GM19328 (cell line): Measurements from ENCODE around the gene MLXIPL.
A peak's percentile ranks its signal among the peaks of the same experiment; 100 is the strongest.
"Not testable (repeated sequence)": the region's sequence is repeated elsewhere in the genome, so short reads cannot be mapped to it uniquely, and the experiment has no call there.

Experiments used
- ATAC-seq: cut with Tn5 transposase; IDR thresholded peaks from one replicate; pipeline ENCODE4 v1.9.1; 2021; ENCODE audit warnings: mild to moderate bottlenecking, moderate library complexity; ENCODE audit not compliant: unreplicated experiment

MLXIPL gene

GRCh38 chr7:73582664-73583202 is 41.6 kb downstream of the MLXIPL start:
- ATAC-seq = no peak

DNA sequence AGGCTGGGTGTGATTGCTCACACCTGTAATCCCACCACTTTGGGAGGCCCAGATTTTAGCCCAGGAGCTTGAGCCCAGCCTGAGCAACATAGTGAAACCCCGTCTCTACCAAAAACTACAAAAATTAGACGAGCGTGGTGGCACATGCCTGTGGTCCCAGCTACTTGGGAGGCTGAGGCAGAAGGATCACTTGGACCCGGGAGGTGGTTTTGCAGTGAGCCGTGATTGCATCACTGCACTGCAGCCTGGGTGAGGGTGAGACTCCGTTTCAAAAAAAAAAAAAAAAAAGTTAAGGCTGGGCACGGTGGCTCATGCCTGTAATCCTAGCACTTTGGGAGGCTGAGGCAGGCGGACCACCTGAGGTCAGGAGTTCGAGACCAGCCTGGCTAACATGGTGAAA is 43.3 kb downstream of the MLXIPL start:
- ATAC-seq = not testable (repeated sequence)

DNA sequence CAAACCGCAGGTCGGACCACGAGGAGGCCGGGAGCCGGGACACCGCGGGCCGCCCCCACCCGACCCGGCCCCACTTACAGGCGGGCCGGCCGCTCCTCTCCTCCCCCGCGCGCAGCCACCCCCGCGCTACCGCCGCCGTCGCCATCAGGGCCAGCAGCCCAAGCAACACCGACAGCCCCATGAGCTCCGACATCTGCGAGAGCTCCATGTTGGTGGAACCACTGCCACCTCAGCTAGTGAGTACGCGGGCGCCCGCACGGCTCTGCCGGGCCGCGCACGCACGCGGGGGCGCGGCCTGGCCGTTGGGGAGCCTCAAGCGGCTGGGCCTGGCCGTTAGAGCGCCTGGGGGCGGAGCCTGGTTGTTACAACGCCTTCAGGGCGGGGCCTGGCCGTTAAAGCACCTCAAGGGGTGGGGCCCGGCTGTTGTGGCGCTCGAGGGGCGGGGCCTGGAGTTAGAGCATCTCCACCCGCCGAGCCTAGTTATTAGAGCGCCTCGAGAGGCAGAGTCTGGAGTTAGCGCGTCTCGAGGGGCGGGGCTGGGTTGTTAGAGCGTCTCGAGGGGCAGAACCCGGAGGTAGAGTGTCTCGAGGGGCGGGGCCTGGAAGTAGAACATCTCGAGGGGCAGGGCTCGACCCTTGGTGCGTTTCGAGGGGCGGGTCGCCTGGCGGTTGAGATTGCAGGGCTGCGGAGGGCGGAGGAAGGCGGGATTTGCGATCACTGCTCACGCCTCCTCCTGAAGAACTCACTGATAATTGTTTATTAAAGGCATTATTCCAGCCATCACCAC is 45.8 kb downstream of the MLXIPL start, which contains the start of gene TBL2:
Gene TBL2 (minus strand): TSS at position 238 of the 787 bp plus-strand sequence. CDS start 30 bp downstream, at position 208.
- ATAC-seq = peak; percentile 87

DNA sequence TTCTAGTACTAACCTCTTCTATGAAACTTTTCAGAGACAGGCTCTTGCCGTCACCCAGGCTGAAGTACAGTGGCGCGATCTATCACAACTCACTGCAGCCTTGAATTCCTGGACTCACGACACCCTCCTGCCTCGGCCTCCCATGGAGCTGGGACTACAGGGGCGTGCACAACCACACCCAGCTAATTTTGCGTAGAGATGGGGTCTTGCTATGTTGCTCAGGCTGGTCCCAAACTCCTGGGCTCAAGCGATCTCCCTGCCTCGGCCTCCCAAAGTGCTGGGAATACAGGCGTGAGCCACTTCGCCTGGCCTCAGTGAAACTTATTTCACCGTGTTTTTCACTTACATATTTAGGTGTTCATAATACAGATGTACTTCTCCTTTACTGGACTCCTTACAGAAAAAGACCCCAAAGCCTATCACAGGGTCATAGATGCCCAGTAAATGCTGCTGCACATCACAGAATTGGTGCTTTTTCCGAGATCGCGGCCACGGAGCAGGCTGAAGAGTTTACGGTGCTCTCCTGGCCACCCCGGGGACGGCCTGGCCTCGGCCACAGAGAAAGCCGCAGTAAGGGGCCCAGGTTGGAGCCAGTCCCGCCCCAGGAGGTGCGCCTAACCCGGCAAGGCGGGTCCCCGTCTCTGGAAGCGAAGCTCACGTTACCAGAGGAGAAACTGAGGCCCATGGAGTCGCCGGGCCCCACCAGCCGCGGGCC is 46.5 kb downstream of the MLXIPL start:
- peak; percentile 2 for ATAC-seq

DNA sequence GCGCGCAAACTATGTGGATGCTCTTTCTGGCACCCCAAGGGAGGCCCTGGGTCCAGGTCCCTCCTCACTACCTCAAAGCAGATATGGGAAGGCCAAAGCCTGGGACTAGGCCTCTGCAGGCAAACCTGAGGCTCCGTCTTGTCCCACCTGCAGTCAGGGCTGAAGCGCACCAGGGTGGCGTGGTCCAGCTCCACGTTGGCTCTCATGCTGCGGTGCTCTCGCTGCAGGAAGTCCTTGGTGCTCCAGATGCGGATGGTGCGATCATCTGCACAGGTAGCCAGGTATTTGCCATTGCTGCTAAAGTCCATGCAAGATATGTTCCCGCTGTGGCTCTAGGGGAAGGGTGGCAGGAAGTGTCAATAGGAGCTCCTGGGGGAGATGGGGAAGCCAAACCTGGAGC is 50.5 kb downstream of the MLXIPL start:
- ATAC-seq = no peak

GRCh38 chr7:73573276-73573675 is 51.0 kb downstream of the MLXIPL start:
- ATAC-seq = no peak

DNA sequence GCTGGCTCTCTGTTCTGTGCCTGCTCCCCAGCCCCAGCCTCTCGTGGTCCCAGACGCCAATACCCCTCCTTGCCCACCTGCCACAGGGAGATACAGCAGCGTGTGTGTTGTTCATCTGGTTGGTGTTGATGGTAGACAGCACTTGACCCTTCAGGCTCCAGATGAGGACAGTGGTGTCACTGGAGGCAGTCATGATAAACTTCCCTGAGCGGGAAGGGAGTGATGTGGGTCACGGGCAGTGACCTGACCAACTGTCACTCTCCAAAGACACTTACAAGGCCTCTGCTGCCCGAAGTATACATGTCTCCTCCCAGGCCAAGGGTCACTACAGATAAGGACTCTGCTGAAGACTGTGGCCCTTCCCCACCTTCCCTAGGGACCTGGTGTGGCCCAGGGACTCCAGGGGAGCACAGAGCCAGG is 51.5 kb downstream of the MLXIPL start:
- no peak for ATAC-seq

DNA sequence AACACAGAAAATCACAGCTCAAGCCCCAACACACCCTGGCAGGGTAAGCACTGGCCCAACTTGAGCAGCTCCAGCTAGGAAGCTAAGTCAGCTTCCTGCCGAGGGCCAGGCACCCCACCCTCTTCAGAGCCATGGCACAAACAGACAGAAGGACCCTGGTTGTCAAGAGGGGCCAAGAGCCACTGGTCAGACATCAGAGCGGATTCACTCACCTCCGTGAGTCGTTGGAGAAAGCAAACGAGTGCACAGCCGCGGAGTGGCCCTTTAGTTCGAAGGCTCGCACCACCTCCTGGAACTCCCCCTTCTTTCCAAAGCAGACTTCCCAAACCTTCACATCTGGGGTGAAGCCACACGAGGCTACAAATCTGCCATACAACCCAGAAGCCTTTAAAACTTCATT is 53.3 kb downstream of the MLXIPL start:
- no peak for ATAC-seq

DNA sequence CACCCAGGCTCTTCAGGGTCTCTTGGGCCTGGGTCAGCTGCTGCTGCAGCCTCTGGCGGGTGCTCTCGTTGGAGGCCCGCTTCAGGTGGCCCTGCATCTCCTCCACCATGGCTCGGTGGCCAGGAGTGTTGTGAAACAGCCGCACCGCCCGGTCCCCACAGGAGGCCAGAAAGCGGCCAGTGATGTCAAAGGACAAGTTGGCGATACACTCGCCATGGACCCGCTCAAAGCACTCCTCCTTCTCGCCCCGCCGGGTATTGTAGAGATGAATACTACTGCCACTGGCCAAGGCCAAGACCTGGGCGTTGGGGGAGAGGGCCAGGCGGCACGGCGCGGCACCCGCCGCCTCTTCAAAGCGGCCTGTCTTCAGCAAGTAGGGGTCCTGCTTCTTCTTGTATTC is 53.8 kb downstream of the MLXIPL start:
- no peak for ATAC-seq

DNA sequence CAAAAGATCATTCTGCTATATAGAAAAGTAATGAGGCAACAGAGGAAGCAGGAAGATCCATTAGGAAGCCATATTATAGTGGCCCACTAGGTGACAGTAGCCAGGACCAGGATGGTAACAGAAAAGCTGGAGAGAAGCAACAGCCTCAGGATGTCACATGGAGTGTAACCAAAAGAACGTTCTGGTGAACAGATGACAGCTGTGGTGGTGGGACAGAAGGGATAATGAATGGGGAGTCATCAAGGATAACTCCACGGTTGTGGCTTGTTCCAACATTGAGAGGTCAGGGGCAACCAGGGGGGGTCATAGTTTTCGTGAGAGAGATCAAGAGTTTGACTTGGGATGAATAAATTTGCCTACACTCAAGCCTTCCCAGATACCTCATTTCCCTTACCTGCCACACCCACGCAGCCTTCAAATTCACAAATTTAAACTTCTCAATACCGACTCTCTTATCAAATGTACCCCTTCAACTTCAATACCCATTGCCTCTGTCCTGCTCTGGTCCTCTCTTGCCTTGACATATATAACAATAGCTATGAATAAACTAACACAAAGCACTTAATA is 55.2 kb downstream of the MLXIPL start:
- ATAC-seq = no peak

- ATAC-seq = no peak
Observed at GRCh38 chr7:73567846-73568685, 56.3 kb downstream of the MLXIPL start.

DNA sequence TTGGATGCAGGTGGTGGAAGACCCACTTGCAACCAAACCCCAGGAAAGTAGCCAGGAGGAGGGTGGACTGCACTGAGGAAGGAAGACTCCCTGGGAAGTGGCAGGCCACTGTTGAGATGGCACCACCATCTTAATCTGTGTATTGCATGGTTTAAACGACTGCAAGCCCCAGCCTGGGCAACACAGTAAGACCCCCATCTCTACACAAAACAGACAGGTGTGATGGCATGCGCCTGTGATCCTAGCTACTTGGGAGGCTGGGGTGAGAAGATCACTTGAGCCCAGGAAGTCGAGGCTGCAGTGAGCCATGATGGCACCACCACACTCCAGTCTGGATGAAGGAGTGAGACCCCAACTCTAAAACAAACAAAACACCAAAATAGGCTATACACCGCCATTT is 57.2 kb downstream of the MLXIPL start:
- no peak for ATAC-seq

DNA sequence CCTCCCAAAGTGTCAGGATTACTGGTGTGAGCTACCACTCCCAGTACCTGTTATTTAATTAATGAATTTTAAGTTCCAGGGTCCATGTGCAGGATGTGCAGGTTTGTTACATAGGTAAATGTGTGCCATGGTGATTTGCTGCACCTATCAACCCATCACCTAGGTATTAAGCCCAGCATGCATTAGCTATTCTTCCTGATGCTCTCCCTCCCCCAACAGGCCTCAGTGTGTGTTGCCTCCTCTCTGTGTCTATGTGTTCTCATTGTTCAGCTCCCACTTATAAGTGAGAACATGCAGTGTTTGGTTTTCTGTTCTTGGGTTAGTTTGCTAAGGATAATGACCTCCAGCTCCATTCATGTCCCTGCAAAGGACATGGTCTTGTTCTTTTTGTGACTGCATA is 57.9 kb downstream of the MLXIPL start:
- ATAC-seq = not testable (repeated sequence)

GRCh38 chr7:73565675-73566340 is 58.5 kb downstream of the MLXIPL start:
- ATAC-seq = no peak

GRCh38 chr7:73560109-73560835 is 64.0 kb downstream of the MLXIPL start:
- ATAC-seq = no peak

DNA sequence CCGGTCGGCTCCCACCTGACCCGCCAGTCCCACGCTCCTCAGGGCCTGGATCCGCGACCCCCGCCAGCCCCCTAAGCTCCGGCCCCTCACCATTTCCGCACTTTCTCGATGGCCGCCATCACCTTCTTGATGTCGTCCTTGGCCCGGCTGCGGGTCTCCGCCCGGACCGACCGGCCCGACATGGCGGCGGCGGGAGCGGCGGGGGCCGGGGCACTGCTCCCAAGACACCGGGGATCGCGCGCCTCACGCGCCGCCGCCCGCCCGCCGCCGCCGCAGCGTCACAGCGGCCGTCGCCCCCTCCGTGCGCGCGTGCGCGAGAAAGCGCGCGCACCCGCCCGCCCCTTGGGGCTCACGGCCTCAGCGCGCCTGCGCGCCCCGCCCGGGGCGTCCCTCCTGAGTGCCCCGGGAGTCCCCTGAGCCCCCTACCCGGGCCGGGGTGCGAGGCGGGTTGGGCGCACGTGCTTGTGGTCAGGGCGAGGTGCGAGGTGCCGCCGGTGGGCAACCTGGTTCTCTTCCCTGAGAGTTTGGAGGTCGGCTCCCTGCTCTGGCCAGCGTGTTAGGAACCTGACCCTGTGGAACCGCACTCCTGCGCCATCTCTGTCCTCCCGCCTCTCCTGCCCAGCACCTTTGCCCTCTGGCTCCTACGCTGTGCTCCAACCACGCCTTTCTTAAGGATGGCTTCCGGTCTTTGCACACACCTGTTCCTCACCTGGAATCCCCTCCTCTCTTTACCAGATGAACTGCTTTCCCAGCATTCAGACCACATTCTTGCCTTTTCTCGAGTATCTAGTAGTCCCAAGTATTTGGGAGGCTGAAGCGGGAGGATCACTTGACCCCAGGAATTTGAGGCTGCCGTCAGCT is 66.7 kb downstream of the MLXIPL start, which contains the start of gene BCL7B:
Gene BCL7B (minus strand): TSS at position 294 of the 861 bp plus-strand sequence. CDS start 112 bp downstream, at position 182.
- peak; percentile 39 for ATAC-seq

DNA sequence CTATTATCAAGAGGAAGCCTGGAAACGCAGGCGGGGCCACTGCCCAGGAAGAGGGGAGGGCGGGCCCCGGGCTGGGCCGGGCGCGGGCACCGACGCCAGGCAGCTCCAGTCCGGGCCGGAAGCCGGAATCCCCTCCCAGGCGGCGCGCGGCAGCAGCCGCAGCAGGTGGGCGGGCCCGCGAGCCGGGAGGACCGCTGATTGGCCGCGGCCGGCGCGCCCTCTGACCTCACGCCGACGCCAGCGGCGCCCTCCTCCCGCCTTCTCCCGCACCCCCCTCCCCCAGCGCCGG is 67.3 kb downstream of the MLXIPL start:
- ATAC-seq = peak; percentile 89

DNA sequence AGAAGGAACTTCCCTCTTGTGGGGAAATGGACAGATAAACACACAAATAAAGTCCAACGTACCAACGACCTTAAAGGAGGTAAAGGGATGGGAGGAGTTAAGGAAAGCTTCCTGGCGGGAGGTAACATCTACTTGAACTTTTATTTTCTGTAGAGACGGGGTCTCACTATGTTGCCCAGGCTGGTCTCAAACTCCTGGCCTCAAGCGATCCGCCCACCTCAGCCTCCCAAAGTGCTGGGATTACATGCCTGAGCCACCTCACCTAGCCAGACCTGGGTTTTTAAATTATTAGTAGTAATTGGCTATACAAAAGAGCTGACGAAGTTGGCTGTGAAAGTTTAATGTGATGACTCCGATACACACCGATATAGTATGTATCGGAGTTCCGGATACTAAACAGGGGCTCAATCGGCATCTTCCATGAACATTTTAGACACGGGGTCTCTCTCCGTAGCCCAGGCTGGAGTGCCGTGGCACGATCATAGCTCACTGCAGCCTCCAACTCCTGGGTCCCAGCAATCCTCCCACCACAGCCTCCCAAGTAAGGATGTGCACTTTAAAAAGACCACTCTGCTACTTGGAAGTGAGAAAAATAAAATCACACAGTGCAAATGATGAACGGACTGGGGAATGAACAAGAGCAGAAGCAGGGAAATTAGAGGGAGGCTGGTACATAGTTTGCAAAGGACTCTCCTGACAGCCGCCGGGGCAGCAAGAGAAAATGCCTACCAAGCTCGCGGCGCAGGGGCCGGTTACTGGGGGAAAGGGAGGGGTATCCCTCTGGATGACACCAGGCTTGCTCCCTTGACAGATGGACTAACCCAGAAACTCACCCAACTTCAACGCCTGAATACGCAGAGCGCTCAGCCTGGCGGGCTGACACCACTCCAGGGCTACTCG is 67.9 kb downstream of the MLXIPL start:
- ATAC-seq = no peak
